Endothelial cell of umbilical vein (primary cell): Measurements from ENCODE around the gene DR1. TPM values are rescaled to one million over a fixed set of nuclear protein-coding genes. Genes with fewer than 3 reads are reported as not detected.

Source experiments
- BruUV-seq: library from RNA; stranded (reverse); fragments of 400-500 nt; replicated peaks from 2 replicates; lab custom pipeline; 2021; lab: Mats Ljungman, UMichigan
- CTCF ChIA-PET: fragments of 300-600, 350-600 bp; sonication (Branson Sonifier 250); formaldehyde crosslinking; loops from one replicate; lab custom pipeline; 2021; ENCODE audit warnings: antibody characterized with exemption, inconsistent platforms; lab: Charles Lee
- POLR2A ChIA-PET: fragments of 300-600, 350-600 bp; sonication (Branson Sonifier 250); formaldehyde crosslinking; loops from one replicate; lab custom pipeline; 2021; ENCODE audit warnings: antibody characterized with exemption, inconsistent platforms; lab: Charles Lee
- DNase-seq: peaks from one replicate; pipeline ENCODE4 v3.0.0-alpha.2; 2011; ENCODE audit warnings: low read depth, low spot score
- FAIRE-seq: peaks from 2 replicates; lab custom pipeline; 2011; peaks lifted over from hg19 to GRCh38; lab: Jason Lieb, UNC
- H2AFZ ChIP-seq: 2 replicates; pipeline ENCODE4 v1.6.0; 2012; ENCODE audit warnings: low read depth, low read length, control low read depth, inconsistent platforms
- H3K27ac ChIP-seq: 2 replicates; pipeline ENCODE4 v1.5.1; 2011; ENCODE audit warnings: low read depth, mild to moderate bottlenecking, control low read depth, low read length, moderate library complexity; ENCODE audit not compliant: insufficient read depth
- H3K27me3 ChIP-seq, 2 experiments: 2 replicates each; pipeline versions ENCODE4 v1.6.0 to v1.6.1; 2011; ENCODE audit warnings: low read length in 2 of 2, mixed read lengths in 1 of 2; ENCODE audit not compliant: control insufficient read depth in 2 of 2, insufficient read depth in 2 of 2
- H3K36me3 ChIP-seq, 2 experiments: 2 replicates in 1 of 2; 3 replicates in 1 of 2; pipeline ENCODE4 v1.5.1; 2011; ENCODE audit warnings: low read length in 2 of 2, mild to moderate bottlenecking in 1 of 2, moderate library complexity in 1 of 2; ENCODE audit not compliant: control insufficient read depth in 2 of 2, insufficient read depth in 2 of 2; ENCODE audit errors: extremely low read depth in 1 of 2
- H3K4me1 ChIP-seq: 3 replicates; pipeline ENCODE4 v1.5.1; 2011; ENCODE audit warnings: mild to moderate bottlenecking, low read length; ENCODE audit not compliant: control insufficient read depth, insufficient read depth; ENCODE audit errors: extremely low read depth
- H3K4me2 ChIP-seq: 2 replicates; pipeline ENCODE4 v1.6.1; 2011; ENCODE audit warnings: low read length, control low read depth, mixed read lengths; ENCODE audit not compliant: insufficient read depth
- H3K4me3 ChIP-seq, 3 experiments: fragments of 200-600 bp in 1 of 3; sonication (generic), shearing (Covaris generic) in 1 of 3; replicated peaks in 1 of 3; 2 replicates each; pipeline ENCODE4 v1.5.1; 2011 to 2016; ENCODE audit warnings: control low read depth in 3 of 3, low read length in 3 of 3, mild to moderate bottlenecking in 2 of 3, inconsistent platforms in 1 of 3, low read depth in 1 of 3, moderate library complexity in 1 of 3; ENCODE audit not compliant: insufficient read depth in 1 of 3
- H3K79me2 ChIP-seq: 2 replicates; pipeline ENCODE4 v1.6.0; 2012; ENCODE audit warnings: low read length, inconsistent platforms; ENCODE audit not compliant: control insufficient read depth, insufficient read depth
- H3K9ac ChIP-seq: replicated peaks from 2 replicates; pipeline ENCODE3; 2011; ENCODE audit warnings: low read length, control low read depth; ENCODE audit not compliant: insufficient read depth; ENCODE audit errors: extremely low read depth
- H3K9me1 ChIP-seq: replicated peaks from 3 replicates; pipeline ENCODE4 v1.6.0; 2011; ENCODE audit warnings: mild to moderate bottlenecking, low read length; ENCODE audit not compliant: control insufficient read depth, insufficient read depth; ENCODE audit errors: extremely low read depth
- H3K9me3 ChIP-seq: replicated peaks from 2 replicates; pipeline ENCODE4 v1.5.1; 2012; ENCODE audit warnings: low read length, inconsistent platforms; ENCODE audit not compliant: control insufficient read depth, insufficient read depth
- H4K20me1 ChIP-seq: replicated peaks from 2 replicates; pipeline ENCODE3; 2011; ENCODE audit warnings: mild to moderate bottlenecking, low read length; ENCODE audit not compliant: control insufficient read depth, insufficient read depth; ENCODE audit errors: extremely low read depth
- EZH2 ChIP-seq: IDR thresholded peaks from 2 replicates; pipeline ENCODE4 v1.6.1; 2012; ENCODE audit warnings: borderline replicate concordance, low read depth, mild to moderate bottlenecking, moderate library complexity, low read length, inconsistent platforms; ENCODE audit not compliant: severe bottlenecking
- GATA2 ChIP-seq: IDR thresholded peaks from 2 replicates; pipeline ENCODE4 v1.7.0; 2011; ENCODE audit warnings: low read depth, mild to moderate bottlenecking, moderate library complexity, mixed read lengths, low read length; ENCODE audit not compliant: insufficient read length, insufficient read depth
- MYC ChIP-seq: IDR thresholded peaks from one replicate; pipeline ENCODE4 v1.6.1; 2011; ENCODE audit warnings: mild to moderate bottlenecking, low read depth, low read length
- POLR2A ChIP-seq: IDR thresholded peaks from 2 replicates; pipeline ENCODE4 v1.6.1; 2012; ENCODE audit warnings: low read depth, mild to moderate bottlenecking, control low read depth, low read length
- dilution Hi-C: fragments of 300-500 bp; cut with MboI; formaldehyde crosslinking; loops from one replicate; pipeline ENCODE4 v1.15.0; 2019; ENCODE audit warnings: low sequenced_read_pairs; ENCODE audit not compliant: extremely low pct_ligation_motif_present
- intact Hi-C: fragments of 100-400 bp; cut with micrococcal nuclease; formaldehyde crosslinking; loops from one replicate; pipeline ENCODE4 v1.10.0; 2022
- polyA plus RNA-seq, 4 experiments: library from polyadenylated mRNA; depleted of rRNA in 3 of 4; stranded (reverse) in 3 of 4; unstranded in 1 of 4; fragments of >200 nt; gene quantifications; 2 replicates each; pipeline versions ENCODE4 v1.2.1 to v1.2.3, GENCODE V29; 2011 to 2012; ENCODE audit warnings: missing spikeins in 1 of 4
- total RNA-seq: library from RNA; stranded (reverse); gene quantifications from 2 replicates; pipeline ENCODE4 v1.2.3, GENCODE V29; 2021
- TF ChIP-seq, protein P1 (sequence below): IDR thresholded peaks from 2 replicates; pipeline ENCODE4 v1.6.1; 2011; ENCODE audit not compliant: insufficient read depth, insufficient read length
- TF ChIP-seq, protein P2 (sequence below), 2 donors: IDR thresholded peaks; 1 replicate in 1 of 2; 2 replicates in 1 of 2; pipeline ENCODE4 v1.5.1; 2011; ENCODE audit warnings: low read length in 2 of 2, mild to moderate bottlenecking in 2 of 2, moderate library complexity in 2 of 2, control low read depth in 1 of 2, inconsistent platforms in 1 of 2, low read depth in 1 of 2; ENCODE audit not compliant: insufficient read depth in 1 of 2; ENCODE audit errors: extremely low read depth in 1 of 2

Gene DR1
- total and polyA plus RNA-seq, 2 donors (not counting 3 experiments of a cell fraction or from before 2014, with no cell fraction given), result 11.7 to 49.4 TPM

DNA sequence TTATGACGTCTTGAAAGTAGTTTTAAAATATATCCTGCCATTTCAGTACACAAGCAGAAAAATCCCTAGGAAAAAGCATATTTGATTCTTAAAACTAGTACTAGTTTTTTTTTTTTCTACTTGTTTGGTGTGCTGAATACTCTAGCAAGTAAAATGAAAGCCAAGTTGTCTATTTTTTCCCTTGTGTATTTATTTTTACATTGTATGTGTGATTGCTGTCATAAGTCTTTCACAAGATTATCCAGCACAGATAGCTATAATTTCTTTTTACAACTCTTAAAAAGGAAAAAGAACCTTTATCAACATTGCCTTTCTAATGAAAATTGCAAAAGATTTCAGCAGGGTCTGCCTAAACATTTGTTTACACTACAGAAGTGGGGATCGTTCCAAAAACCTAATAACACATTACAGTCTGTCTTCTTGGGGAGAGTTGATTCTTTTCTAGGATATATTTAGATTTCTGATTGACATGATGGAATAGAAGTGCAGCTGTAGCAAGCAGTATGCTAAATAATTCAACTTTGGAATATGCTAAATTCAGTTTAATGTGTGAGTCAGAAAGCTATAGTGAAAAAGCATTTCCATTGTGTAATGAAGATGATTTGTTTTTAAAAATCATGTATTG is 2.5 kb downstream of the DR1 start:
- Histone ChIP-seq H3K36me3 (no peaks in the 10 kb centered on the region), H3K4me1 (peaks cover 19% of the 10 kb centered on the region), H3K9ac (peak overlapping the region; percentile 89), H3K27ac (peak overlapping the region; percentile 88), H3K9me3 (no peaks in the 10 kb centered on the region), H3K9me1 (no peaks in the 10 kb centered on the region), H3K79me2 (peaks cover 74% of the 10 kb centered on the region), H3K4me2 (peak overlapping the region; percentile 99), H3K27me3 (no peaks in the 10 kb centered on the region), H4K20me1 (no peaks in the 10 kb centered on the region), H2AFZ (no peak overlapping the region), H3K4me3 (peak overlapping the region; percentile 89 to 99 (median 97))
- intact Hi-C loops, result loop anchor here (5.0 kb wide), 2 partner anchors 266 to 279 kb away; no protein-coding TSS in a partner anchor
- FAIRE-seq (no peak), DNase-seq (peak; percentile 36)
- ChIA-PET POLR2A (no interaction called here), CTCF (interaction anchor here (1.2 to 1.5 kb wide), 2 partner anchors 30 to 44 kb away, joined by 4 to 5 read pairs; no protein-coding TSS in a partner anchor)
- BruUV-seq, result no TSS peak
- dilution Hi-C loops, result no loop called here
- TF ChIP-seq GATA2 (no peak), POLR2A (no peak), MYC (no peak), EZH2 (no peak)
- TF ChIP-seq, protein P1, sequence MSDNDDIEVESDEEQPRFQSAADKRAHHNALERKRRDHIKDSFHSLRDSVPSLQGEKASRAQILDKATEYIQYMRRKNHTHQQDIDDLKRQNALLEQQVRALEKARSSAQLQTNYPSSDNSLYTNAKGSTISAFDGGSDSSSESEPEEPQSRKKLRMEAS, result no peak
- TF ChIP-seq, protein P2, sequence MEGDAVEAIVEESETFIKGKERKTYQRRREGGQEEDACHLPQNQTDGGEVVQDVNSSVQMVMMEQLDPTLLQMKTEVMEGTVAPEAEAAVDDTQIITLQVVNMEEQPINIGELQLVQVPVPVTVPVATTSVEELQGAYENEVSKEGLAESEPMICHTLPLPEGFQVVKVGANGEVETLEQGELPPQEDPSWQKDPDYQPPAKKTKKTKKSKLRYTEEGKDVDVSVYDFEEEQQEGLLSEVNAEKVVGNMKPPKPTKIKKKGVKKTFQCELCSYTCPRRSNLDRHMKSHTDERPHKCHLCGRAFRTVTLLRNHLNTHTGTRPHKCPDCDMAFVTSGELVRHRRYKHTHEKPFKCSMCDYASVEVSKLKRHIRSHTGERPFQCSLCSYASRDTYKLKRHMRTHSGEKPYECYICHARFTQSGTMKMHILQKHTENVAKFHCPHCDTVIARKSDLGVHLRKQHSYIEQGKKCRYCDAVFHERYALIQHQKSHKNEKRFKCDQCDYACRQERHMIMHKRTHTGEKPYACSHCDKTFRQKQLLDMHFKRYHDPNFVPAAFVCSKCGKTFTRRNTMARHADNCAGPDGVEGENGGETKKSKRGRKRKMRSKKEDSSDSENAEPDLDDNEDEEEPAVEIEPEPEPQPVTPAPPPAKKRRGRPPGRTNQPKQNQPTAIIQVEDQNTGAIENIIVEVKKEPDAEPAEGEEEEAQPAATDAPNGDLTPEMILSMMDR (IDR thresholded peaks at IDR 0.05; ENCODE audit: extremely low read depth in 1 of 2, insufficient read depth in 1 of 2, low read depth in 1 of 2, low read length in 2 of 2), result no peak
